Colonic mucosa (tissue), 4 donors: ENCODE results near the gene CEPT1. TPM values are rescaled to one million over a fixed set of nuclear protein-coding genes. Genes with fewer than 3 reads are reported as not detected.

Experiments
- DNase-seq: peaks from one replicate; pipeline ENCODE4 v3.0.0-alpha.2; 2020
- H3K27ac ChIP-seq: fragments of 200-600 bp; one replicate; pipeline ENCODE4 v1.8.0; 2021
- H3K27me3 ChIP-seq: fragments of 200-600 bp; one replicate; pipeline ENCODE4 v1.8.0; 2021
- H3K36me3 ChIP-seq: fragments of 200-600 bp; one replicate; pipeline ENCODE4 v1.8.0; 2021
- H3K4me1 ChIP-seq: fragments of 200-600 bp; one replicate; pipeline ENCODE4 v1.8.0; 2021; ENCODE audit warnings: mild to moderate bottlenecking
- H3K4me3 ChIP-seq: fragments of 200-600 bp; one replicate; pipeline ENCODE4 v1.8.0; 2021
- H3K9ac ChIP-seq, 2 donors: one replicate each; pipeline ENCODE4 v1.7.0; 2013; ENCODE audit warnings: control low read depth in 2 of 2, low read depth in 2 of 2, low read length in 2 of 2
- H3K9me3 ChIP-seq: fragments of 200-600 bp; one replicate; pipeline ENCODE4 v1.8.0; 2021
- CTCF ChIP-seq: fragments of 200-600 bp; IDR thresholded peaks from one replicate; pipeline ENCODE4 v1.8.0; 2022; ENCODE audit warnings: antibody characterized with exemption, mild to moderate bottlenecking
- intact Hi-C: fragments of 100-400 bp; cut with DNase I; formaldehyde crosslinking; loops from one replicate; pipeline ENCODE4 v1.14.1; 2022
- total RNA-seq, 2 donors: library from RNA; stranded (reverse); fragmentation: NEBNext Ultra II Directional in 1 of 2; extraction: Animal tissue kit (Norgen Biotek cat#: 25700) in 1 of 2; gene quantifications; one replicate each; pipeline ENCODE4 v1.2.1, GENCODE V29; 2021
- donor health status: healthy.
- donor health status: DM: no; HTN: no; CAD: no.
- donor health status: DM: no; HTN: no; CAD: no.

The CEPT1 gene
- total RNA-seq, 2 donors from 2014 or later: 35.7 to 38.7 TPM

GRCh38 chr1:111129376-111129775 is 10.6 kb upstream of the CEPT1 start:
- Histone ChIP-seq H3K27ac (no peak overlapping the region), H3K4me3 (no peak overlapping the region), H3K9me3 (no peaks in the 10 kb centered on the region), H3K27me3 (no peaks in the 10 kb centered on the region), H3K4me1 (no peaks in the 10 kb centered on the region), H3K36me3 (no peaks in the 10 kb centered on the region), H3K9ac (no peak overlapping the region)
- intact Hi-C loops: no loop called here
- TF ChIP-seq CTCF: no peak
- no peak for DNase-seq

GRCh38 chr1:111131693-111132092 is 8.3 kb upstream of the CEPT1 start:
- no peak overlapping the region for H3K27ac ChIP-seq
- no peaks in the 10 kb centered on the region for H3K9me3 ChIP-seq
- intact Hi-C loops: no loop called here
- no peak overlapping the region for H3K4me3 ChIP-seq
- no peak overlapping the region for H3K9ac ChIP-seq
- TF ChIP-seq CTCF: no peak
- no peak for DNase-seq
- no peaks in the 10 kb centered on the region for H3K4me1 ChIP-seq
- H3K27me3 ChIP-seq: no peaks in the 10 kb centered on the region
- H3K36me3 ChIP-seq: no peaks in the 10 kb centered on the region

GRCh38 chr1:111133866-111134265 is 6.2 kb upstream of the CEPT1 start:
- no peak overlapping the region for H3K9ac ChIP-seq
- no peaks in the 10 kb centered on the region for H3K36me3 ChIP-seq
- no peak for DNase-seq
- H3K27ac ChIP-seq: no peak overlapping the region
- no peak overlapping the region for H3K4me3 ChIP-seq
- no peaks in the 10 kb centered on the region for H3K9me3 ChIP-seq
- H3K27me3 ChIP-seq: no peaks in the 10 kb centered on the region
- H3K4me1 ChIP-seq: no peaks in the 10 kb centered on the region
- no peak for TF ChIP-seq CTCF
- intact Hi-C loops: no loop called here

- H3K4me1 ChIP-seq: no peaks in the 10 kb centered on the region
- no peaks in the 10 kb centered on the region for H3K27me3 ChIP-seq
- intact Hi-C loops: no loop called here
- DNase-seq: peak; percentile 72
- peak overlapping the region; percentile 81 for H3K4me3 ChIP-seq
- TF ChIP-seq CTCF: no peak
- no peaks in the 10 kb centered on the region for H3K9me3 ChIP-seq
- H3K36me3 ChIP-seq: no peaks in the 10 kb centered on the region
- H3K9ac ChIP-seq: peak overlapping the region; percentile 77 to 94
- peak overlapping the region; percentile 90 for H3K27ac ChIP-seq
These were observed 583 bp upstream of the CEPT1 start for GRCh38 chr1:111139324-111139955.

GRCh38 chr1:111140680-111140967 is 601 bp downstream of the CEPT1 start:
- H3K27me3 ChIP-seq: no peaks in the 10 kb centered on the region
- no peaks in the 10 kb centered on the region for H3K4me1 ChIP-seq
- peak overlapping the region; percentile 81 for H3K4me3 ChIP-seq
- intact Hi-C loops: loop anchor here (10.0 kb wide), 1 partner anchor 84 kb away; the partner anchor contains the start of gene CHI3L2
- H3K9ac ChIP-seq: peak overlapping the region; percentile 88 to 94
- DNase-seq: no peak
- TF ChIP-seq CTCF: no peak
- H3K27ac ChIP-seq: peak overlapping the region; percentile 90
- H3K36me3 ChIP-seq: no peaks in the 10 kb centered on the region
- no peaks in the 10 kb centered on the region for H3K9me3 ChIP-seq
